Astrocyte (in vitro differentiated cells and primary cell): Measurements from ENCODE around the gene HAUS7. TPM values are rescaled to one million over a fixed set of nuclear protein-coding genes. Genes with fewer than 3 reads are reported as not detected.

Experiments used
- DNase-seq: peaks from one replicate; pipeline ENCODE4 v3.0.0-alpha.2; 2010; ENCODE audit warnings: low read depth
- FAIRE-seq: peaks from 2 replicates; lab custom pipeline; 2011; peaks lifted over from hg19 to GRCh38; lab: Jason Lieb, UNC
- H2AFZ ChIP-seq: 2 replicates; pipeline ENCODE4 v1.6.0; 2012; ENCODE audit warnings: low read depth, low read length, inconsistent platforms
- H3K27ac ChIP-seq: 2 replicates; pipeline ENCODE4 v1.5.1; 2011; ENCODE audit warnings: low read depth, low read length, inconsistent platforms
- H3K27me3 ChIP-seq: 2 replicates; pipeline ENCODE4 v1.6.0; 2011; ENCODE audit warnings: low read length, inconsistent platforms; ENCODE audit not compliant: insufficient read depth
- H3K36me3 ChIP-seq: 2 replicates; pipeline ENCODE4 v1.5.1; 2011; ENCODE audit warnings: low read length, inconsistent platforms; ENCODE audit not compliant: insufficient read depth
- H3K4me1 ChIP-seq: 2 replicates; pipeline ENCODE4 v1.5.1; 2011; ENCODE audit warnings: low read length, inconsistent platforms; ENCODE audit not compliant: insufficient read depth
- H3K4me2 ChIP-seq: 2 replicates; pipeline ENCODE4 v1.6.0; 2012; ENCODE audit warnings: low read length, inconsistent platforms
- H3K4me3 ChIP-seq: 2 replicates; pipeline ENCODE4 v1.5.1; 2011; ENCODE audit warnings: low read depth, mild to moderate bottlenecking, low read length, inconsistent platforms; ENCODE audit not compliant: insufficient read depth
- H3K79me2 ChIP-seq: 2 replicates; pipeline ENCODE4 v1.6.0; 2012; ENCODE audit warnings: mild to moderate bottlenecking, low read length, inconsistent platforms; ENCODE audit not compliant: insufficient read depth
- H3K9ac ChIP-seq: 2 replicates; pipeline ENCODE4 v1.6.0; 2012; ENCODE audit warnings: mild to moderate bottlenecking, low read length, inconsistent platforms
- H3K9me3 ChIP-seq: 2 replicates; pipeline ENCODE4 v1.5.1; 2012; ENCODE audit warnings: low read depth, mild to moderate bottlenecking, low read length, inconsistent platforms; ENCODE audit not compliant: insufficient read depth
- H4K20me1 ChIP-seq: 2 replicates; pipeline ENCODE4 v1.6.0; 2012; ENCODE audit warnings: low read length, inconsistent platforms; ENCODE audit not compliant: insufficient read depth
- H3K27ac Mint-ChIP-seq: one replicate; pipeline ENCODE4 v1.8.0; 2021; ENCODE audit warnings: mild to moderate bottlenecking, mixed read lengths; ENCODE audit not compliant: unreplicated experiment
- H3K27me3 Mint-ChIP-seq: one replicate; pipeline ENCODE4 v1.8.0; 2021; ENCODE audit warnings: low read depth, mixed read lengths; ENCODE audit not compliant: unreplicated experiment
- H3K36me3 Mint-ChIP-seq: one replicate; pipeline ENCODE4 v1.8.0; 2021; ENCODE audit warnings: low read depth, mixed read lengths; ENCODE audit not compliant: unreplicated experiment
- H3K4me1 Mint-ChIP-seq: one replicate; pipeline ENCODE4 v1.8.0; 2021; ENCODE audit warnings: low read depth, mixed read lengths; ENCODE audit not compliant: unreplicated experiment
- H3K4me3 Mint-ChIP-seq: one replicate; pipeline ENCODE4 v1.8.0; 2021; ENCODE audit warnings: mild to moderate bottlenecking, moderate library complexity, mixed read lengths; ENCODE audit not compliant: unreplicated experiment
- H3K9me3 Mint-ChIP-seq: one replicate; pipeline ENCODE4 v1.8.0; 2021; ENCODE audit warnings: mild to moderate bottlenecking, mixed read lengths; ENCODE audit not compliant: unreplicated experiment
- CTCF ChIP-seq: IDR thresholded peaks from 2 replicates; pipeline ENCODE4 v1.5.1; 2011; ENCODE audit warnings: low read depth, mild to moderate bottlenecking, inconsistent platforms, low read length, moderate library complexity; ENCODE audit not compliant: insufficient read depth
- EZH2 ChIP-seq: IDR thresholded peaks from 2 replicates; pipeline ENCODE4 v1.6.1; 2012; ENCODE audit warnings: mild to moderate bottlenecking, low read length, inconsistent platforms; ENCODE audit not compliant: insufficient read depth
- total RNA-seq: library from RNA; stranded (reverse); gene quantifications from 2 replicates; pipeline ENCODE4 v1.2.1, GENCODE V29; 2021

The HAUS7 gene
- total RNA-seq, 1 donor from 2014 or later = 12.1 TPM

- peak; percentile 50 for DNase-seq
- no peak overlapping the region for H3K27ac Mint-ChIP-seq
- Histone ChIP-seq H3K9ac (peak overlapping the region; percentile 26), H3K9me3 (no peaks in the 10 kb centered on the region), H3K27me3 (no peaks in the 10 kb centered on the region), H3K27ac (peak overlapping the region; percentile 26), H3K4me2 (peak overlapping the region; percentile 29), H3K4me1 (peaks cover 30% of the 10 kb centered on the region), H3K4me3 (no peak overlapping the region), H3K36me3 (no peaks in the 10 kb centered on the region), H3K79me2 (no peaks in the 10 kb centered on the region), H4K20me1 (no peaks in the 10 kb centered on the region), H2AFZ (no peak overlapping the region)
- no peaks in the 10 kb centered on the region for H3K9me3 Mint-ChIP-seq
- peaks cover 3% of the 10 kb centered on the region for H3K36me3 Mint-ChIP-seq
- FAIRE-seq = no peak
- TF ChIP-seq CTCF (no peak), EZH2 (no peak)
- H3K4me1 Mint-ChIP-seq = peaks cover 6% of the 10 kb centered on the region
- peaks cover 1% of the 10 kb centered on the region for H3K27me3 Mint-ChIP-seq
- no peak overlapping the region for H3K4me3 Mint-ChIP-seq
Measured at GRCh38 chrX:153474718-153475117, 4.3 kb upstream of the HAUS7 start.

- Histone ChIP-seq H3K9ac (no peak overlapping the region), H3K79me2 (peaks cover under 1% of the 10 kb centered on the region), H4K20me1 (no peaks in the 10 kb centered on the region), H2AFZ (no peak overlapping the region), H3K4me1 (peaks cover 34% of the 10 kb centered on the region), H3K4me2 (no peak overlapping the region), H3K27ac (no peak overlapping the region), H3K9me3 (no peaks in the 10 kb centered on the region), H3K36me3 (no peaks in the 10 kb centered on the region), H3K27me3 (no peaks in the 10 kb centered on the region), H3K4me3 (no peak overlapping the region)
- FAIRE-seq (no peak), DNase-seq (no peak)
- Mint-ChIP-seq H3K27me3 (peaks cover 1% of the 10 kb centered on the region), H3K36me3 (peaks cover 3% of the 10 kb centered on the region), H3K4me1 (peaks cover 6% of the 10 kb centered on the region), H3K27ac (no peak overlapping the region), H3K9me3 (no peaks in the 10 kb centered on the region), H3K4me3 (no peak overlapping the region)
- TF ChIP-seq CTCF (no peak), EZH2 (no peak)
Measured at GRCh38 chrX:153474266-153474665, 3.9 kb upstream of the HAUS7 start.

- no peaks in the 10 kb centered on the region for H3K36me3 ChIP-seq
- H3K4me3 ChIP-seq = no peak overlapping the region
- no peak overlapping the region for H2AFZ ChIP-seq
- H3K4me1 Mint-ChIP-seq = peaks cover 6% of the 10 kb centered on the region
- FAIRE-seq (no peak), DNase-seq (no peak)
- H3K79me2 ChIP-seq = peaks cover 10% of the 10 kb centered on the region
- H3K9me3 ChIP-seq = no peaks in the 10 kb centered on the region
- no peaks in the 10 kb centered on the region for H4K20me1 ChIP-seq
- no peak overlapping the region for H3K9ac ChIP-seq
- no peak for TF ChIP-seq CTCF
- TF ChIP-seq EZH2 = no peak
- H3K4me1 ChIP-seq = peaks cover 34% of the 10 kb centered on the region
- peaks cover 1% of the 10 kb centered on the region for H3K27me3 Mint-ChIP-seq
- H3K4me3 Mint-ChIP-seq = no peak overlapping the region
- H3K9me3 Mint-ChIP-seq = no peaks in the 10 kb centered on the region
- H3K27ac Mint-ChIP-seq = no peak overlapping the region
- no peak overlapping the region for H3K4me2 ChIP-seq
- no peaks in the 10 kb centered on the region for H3K27me3 ChIP-seq
- H3K36me3 Mint-ChIP-seq = peaks cover 3% of the 10 kb centered on the region
- no peak overlapping the region for H3K27ac ChIP-seq
Measured at GRCh38 chrX:153473126-153473525, 2.8 kb upstream of the HAUS7 start.
